Ovary (tissue), 3 donors: Measurements from ENCODE around the gene ATAD3B.

ENCODE experiments used
- POLR2A ChIP-seq: fragments of 450-650 bp; IDR thresholded peaks from one replicate; pipeline ENCODE4 v1.6.1; 2017; ENCODE audit warnings: antibody characterized with exemption, mild to moderate bottlenecking, moderate library complexity
- TF ChIP-seq, protein P1 (sequence below), 3 donors: fragments of 450-650 bp in 2 of 3; fragments of 200-600 bp in 1 of 3; IDR thresholded peaks; one replicate each; pipeline versions ENCODE4 v1.5.1 to v1.8.0; 2016 to 2022; ENCODE audit warnings: antibody characterized with exemption in 3 of 3, mild to moderate bottlenecking in 1 of 3
- donor health status: DM: no; HTN: no; CAD: no.

DNA sequence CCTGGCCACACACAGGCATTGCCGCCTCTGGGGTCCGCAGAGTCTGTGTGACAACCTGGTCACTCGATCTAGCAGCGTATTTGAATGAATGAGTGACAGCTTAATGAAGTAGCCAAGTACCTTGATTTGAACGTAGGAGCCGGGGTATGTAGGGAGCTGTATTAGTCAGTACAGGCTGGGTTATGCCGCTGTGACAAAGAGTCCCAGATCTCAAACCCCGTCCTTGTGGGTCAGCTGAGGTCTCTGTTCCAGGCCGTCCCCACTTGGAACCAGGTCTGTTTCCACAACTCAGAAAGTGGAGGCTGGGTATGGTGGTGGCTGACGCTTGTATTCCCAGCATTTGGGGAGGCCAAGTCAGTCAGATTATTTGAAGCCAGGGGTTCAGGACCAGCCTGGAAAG, 20.0 kb downstream of the ATAD3B start:
- no peak for TF ChIP-seq POLR2A
- TF ChIP-seq, protein P1, sequence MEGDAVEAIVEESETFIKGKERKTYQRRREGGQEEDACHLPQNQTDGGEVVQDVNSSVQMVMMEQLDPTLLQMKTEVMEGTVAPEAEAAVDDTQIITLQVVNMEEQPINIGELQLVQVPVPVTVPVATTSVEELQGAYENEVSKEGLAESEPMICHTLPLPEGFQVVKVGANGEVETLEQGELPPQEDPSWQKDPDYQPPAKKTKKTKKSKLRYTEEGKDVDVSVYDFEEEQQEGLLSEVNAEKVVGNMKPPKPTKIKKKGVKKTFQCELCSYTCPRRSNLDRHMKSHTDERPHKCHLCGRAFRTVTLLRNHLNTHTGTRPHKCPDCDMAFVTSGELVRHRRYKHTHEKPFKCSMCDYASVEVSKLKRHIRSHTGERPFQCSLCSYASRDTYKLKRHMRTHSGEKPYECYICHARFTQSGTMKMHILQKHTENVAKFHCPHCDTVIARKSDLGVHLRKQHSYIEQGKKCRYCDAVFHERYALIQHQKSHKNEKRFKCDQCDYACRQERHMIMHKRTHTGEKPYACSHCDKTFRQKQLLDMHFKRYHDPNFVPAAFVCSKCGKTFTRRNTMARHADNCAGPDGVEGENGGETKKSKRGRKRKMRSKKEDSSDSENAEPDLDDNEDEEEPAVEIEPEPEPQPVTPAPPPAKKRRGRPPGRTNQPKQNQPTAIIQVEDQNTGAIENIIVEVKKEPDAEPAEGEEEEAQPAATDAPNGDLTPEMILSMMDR (IDR thresholded peaks at IDR 0.05): no peak
